Measurements from ENCODE around the gene CPNE9.

CPNE9 gene

DNA sequence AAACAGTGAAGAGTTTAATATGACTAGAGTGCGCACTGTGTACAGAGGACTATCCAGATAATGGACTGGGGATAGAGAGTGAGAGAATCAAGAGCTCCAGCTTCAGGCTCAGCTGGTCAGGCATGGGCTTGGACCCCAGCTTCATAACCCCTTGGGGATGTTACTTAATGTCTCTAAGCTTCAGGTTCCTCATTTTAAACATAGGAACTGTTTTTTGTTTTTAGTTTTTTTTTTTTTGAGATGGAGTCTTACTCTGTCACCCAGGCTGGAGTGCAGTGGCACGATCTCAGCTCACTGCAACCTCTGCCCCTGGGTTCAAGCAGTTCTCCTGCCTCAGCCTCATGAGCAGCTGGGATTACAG, 18.0 kb downstream of the CPNE9 start:
- Histone ChIP-seq H3K9ac (ENCODE audit: low read depth, low read length) (no peak overlapping the region), H3K9me3 (ENCODE audit: control insufficient read depth, insufficient read depth, low read length) (no peaks in the 10 kb centered on the region), H3K4me1 (ENCODE audit: control insufficient read depth, insufficient read depth, low read length) (peaks cover 2% of the 10 kb centered on the region), H3K36me3 (ENCODE audit: control insufficient read depth, insufficient read depth, low read length) (no peaks in the 10 kb centered on the region), H3K4me3 (ENCODE audit: low read depth, low read length) (no peak overlapping the region), H3K27me3 (ENCODE audit: control insufficient read depth, insufficient read depth, low read length) (no peaks in the 10 kb centered on the region)

DNA sequence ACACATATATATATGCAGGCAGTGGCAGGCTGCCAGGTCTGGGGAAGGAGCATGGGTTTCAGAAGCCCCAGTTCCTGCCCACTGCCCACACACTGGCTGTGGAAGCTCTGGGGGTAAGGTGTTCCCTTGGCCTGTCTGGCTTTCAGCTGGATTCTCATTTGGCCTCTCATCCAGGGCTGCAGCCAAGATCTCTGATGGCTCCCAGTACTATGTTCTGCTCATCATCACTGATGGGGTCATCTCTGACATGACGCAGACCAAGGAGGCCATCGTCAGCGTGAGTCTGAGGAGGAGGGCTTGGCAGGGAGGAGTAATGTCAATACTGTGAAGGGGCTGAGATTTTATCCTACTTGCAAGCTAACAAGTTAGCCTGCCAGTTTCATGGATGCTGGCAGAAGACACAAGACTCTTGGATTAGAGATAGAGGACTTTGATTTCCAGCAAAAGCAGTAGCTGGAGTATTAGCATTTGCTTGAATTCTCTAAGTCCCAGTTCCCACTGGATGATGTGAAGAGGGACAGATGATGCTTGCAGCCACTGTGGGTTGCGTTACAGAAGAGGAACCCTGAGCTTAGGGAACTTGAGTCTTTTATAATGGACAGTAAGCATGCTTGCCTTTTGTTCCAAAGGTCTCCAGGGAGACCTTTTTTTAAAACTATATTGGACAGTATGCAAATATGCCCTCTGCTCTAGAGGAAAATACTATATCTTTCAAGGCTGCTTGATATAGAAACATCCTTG, 22.3 kb downstream of the CPNE9 start:
- H3K4me1 ChIP-seq (ENCODE audit: control insufficient read depth, insufficient read depth, low read length): peaks cover 2% of the 10 kb centered on the region
- no peaks in the 10 kb centered on the region for H3K36me3 ChIP-seq (ENCODE audit: control insufficient read depth, insufficient read depth, low read length)
- H3K4me3 ChIP-seq (ENCODE audit: low read depth, low read length): no peak overlapping the region
- no peaks in the 10 kb centered on the region for H3K9me3 ChIP-seq (ENCODE audit: control insufficient read depth, insufficient read depth, low read length)
- no peaks in the 10 kb centered on the region for H3K27me3 ChIP-seq (ENCODE audit: control insufficient read depth, insufficient read depth, low read length)
- no peak overlapping the region for H3K9ac ChIP-seq (ENCODE audit: low read depth, low read length)

DNA sequence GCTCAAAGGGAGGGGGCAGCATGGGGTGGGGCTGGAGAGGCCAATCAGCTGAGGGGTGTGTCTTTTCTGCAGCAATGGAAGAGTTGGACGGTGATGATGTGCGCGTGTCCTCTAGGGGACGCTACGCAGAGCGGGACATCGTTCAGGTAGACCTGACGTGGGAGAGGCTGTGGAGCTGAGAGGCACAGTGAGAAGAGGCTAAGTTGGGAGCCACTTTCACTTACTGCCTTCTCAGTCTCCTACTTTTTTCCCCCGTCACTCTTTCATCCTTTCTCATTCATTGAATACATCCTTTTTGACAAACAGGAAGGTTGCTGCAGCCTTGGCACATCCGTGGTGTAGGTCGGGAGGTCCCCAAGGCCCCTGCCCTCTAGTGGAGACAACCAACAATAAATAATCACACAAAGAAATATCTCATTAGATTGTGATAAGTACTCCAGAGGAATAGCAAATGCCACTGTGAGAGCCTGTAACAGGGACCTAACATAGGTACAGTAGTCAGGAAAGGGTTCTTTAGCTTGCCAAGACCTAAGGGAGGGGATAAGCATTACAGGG, 23.5 kb downstream of the CPNE9 start:
- peak overlapping the region; percentile 39 for H3K4me3 ChIP-seq (ENCODE audit: low read depth, low read length)
- peaks cover 2% of the 10 kb centered on the region for H3K4me1 ChIP-seq (ENCODE audit: control insufficient read depth, insufficient read depth, low read length)
- H3K36me3 ChIP-seq (ENCODE audit: control insufficient read depth, insufficient read depth, low read length): no peaks in the 10 kb centered on the region

DNA sequence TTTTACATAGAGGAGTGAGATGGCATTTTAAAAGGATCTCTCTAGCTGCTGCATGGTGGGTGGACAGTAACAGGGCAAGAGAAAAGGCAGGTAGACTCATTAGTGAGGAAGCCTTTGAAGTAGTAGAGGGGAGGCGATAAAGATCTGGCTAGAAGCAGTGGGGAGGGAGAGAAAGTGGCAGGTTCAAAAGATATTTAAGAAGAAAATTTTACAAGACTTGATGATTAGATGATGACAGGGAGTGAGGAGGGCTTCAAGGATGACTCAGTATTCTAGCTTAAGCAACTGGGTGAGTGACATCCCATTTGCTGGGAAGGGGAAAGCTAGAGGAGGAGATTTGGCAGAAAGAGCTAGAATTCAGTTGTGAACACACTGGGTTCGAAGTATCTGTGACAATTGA, 24.1 kb downstream of the CPNE9 start:
- Histone ChIP-seq H3K9me3 (ENCODE audit: control insufficient read depth, insufficient read depth, low read length) (no peaks in the 10 kb centered on the region), H3K4me3 (ENCODE audit: low read depth, low read length) (no peak overlapping the region), H3K4me1 (ENCODE audit: control insufficient read depth, insufficient read depth, low read length) (peaks cover 5% of the 10 kb centered on the region), H3K36me3 (ENCODE audit: control insufficient read depth, insufficient read depth, low read length) (no peaks in the 10 kb centered on the region), H3K27me3 (ENCODE audit: control insufficient read depth, insufficient read depth, low read length) (no peaks in the 10 kb centered on the region), H3K9ac (ENCODE audit: low read depth, low read length) (no peak overlapping the region)

More for the DNA sequence above, 23.5 kb downstream of the CPNE9 start:
- Histone ChIP-seq H3K9me3 (ENCODE audit: control insufficient read depth, insufficient read depth, low read length) (no peaks in the 10 kb centered on the region), H3K9ac (ENCODE audit: low read depth, low read length) (no peak overlapping the region), H3K27me3 (ENCODE audit: control insufficient read depth, insufficient read depth, low read length) (no peaks in the 10 kb centered on the region)

DNA sequence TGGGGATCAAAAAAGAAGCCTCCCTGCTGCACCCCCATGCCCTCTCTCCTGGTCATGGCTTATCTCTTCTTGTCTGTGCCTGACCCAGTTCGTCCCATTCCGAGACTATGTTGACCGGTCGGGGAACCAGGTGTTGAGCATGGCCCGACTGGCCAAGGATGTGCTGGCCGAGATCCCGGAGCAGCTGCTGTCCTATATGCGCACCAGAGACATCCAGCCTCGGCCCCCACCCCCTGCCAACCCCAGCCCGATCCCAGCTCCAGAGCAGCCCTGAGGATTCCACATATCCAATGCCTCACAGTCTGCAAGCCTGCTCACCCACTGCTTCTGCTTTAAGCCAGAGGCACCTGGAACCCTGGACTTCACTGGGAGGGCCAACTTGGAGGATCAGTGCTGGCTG, 25.8 kb downstream of the CPNE9 start:
- H3K4me1 ChIP-seq (ENCODE audit: control insufficient read depth, insufficient read depth, low read length): peaks cover 4% of the 10 kb centered on the region
- no peaks in the 10 kb centered on the region for H3K27me3 ChIP-seq (ENCODE audit: control insufficient read depth, insufficient read depth, low read length)
- peaks cover under 1% of the 10 kb centered on the region for H3K36me3 ChIP-seq (ENCODE audit: control insufficient read depth, insufficient read depth, low read length)
- no peaks in the 10 kb centered on the region for H3K9me3 ChIP-seq (ENCODE audit: control insufficient read depth, insufficient read depth, low read length)
- H3K4me3 ChIP-seq (ENCODE audit: low read depth, low read length): no peak overlapping the region
- no peak overlapping the region for H3K9ac ChIP-seq (ENCODE audit: low read depth, low read length)

DNA sequence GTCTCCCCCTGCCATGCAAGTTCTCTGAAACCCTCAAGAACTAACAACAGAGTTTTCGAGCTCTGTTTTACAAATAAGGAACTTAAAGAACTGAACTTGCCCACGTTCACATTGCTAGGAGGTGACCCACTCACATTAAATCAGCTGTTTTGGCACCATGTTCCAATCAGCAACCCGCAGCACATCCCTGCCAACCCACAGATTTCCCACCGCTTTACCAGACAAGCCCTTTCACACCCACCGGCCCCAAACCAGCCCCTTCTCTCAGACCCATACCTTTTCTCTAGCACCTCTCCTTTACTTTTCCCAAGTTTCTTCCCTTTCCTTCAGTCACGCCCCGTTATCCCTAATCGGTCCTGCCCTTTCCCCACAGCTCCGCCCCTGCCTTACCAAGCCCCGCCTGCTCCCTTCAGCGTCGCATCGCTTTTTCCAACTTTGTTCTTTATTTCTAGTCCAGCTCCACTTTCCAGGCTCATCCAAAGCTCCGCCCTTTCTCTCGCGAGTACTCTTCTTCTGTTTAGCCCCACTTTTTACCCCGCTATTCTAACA, 27.1 kb downstream of the CPNE9 start:
- H3K27me3 ChIP-seq (ENCODE audit: control insufficient read depth, insufficient read depth, low read length): no peaks in the 10 kb centered on the region
- H3K4me1 ChIP-seq (ENCODE audit: control insufficient read depth, insufficient read depth, low read length): peaks cover 4% of the 10 kb centered on the region
- H3K9me3 ChIP-seq (ENCODE audit: control insufficient read depth, insufficient read depth, low read length): no peaks in the 10 kb centered on the region
- H3K36me3 ChIP-seq (ENCODE audit: control insufficient read depth, insufficient read depth, low read length): peaks cover 9% of the 10 kb centered on the region
- peak overlapping the region; percentile 40 for H3K9ac ChIP-seq (ENCODE audit: low read depth, low read length)
- peak overlapping the region; percentile 61 for H3K4me3 ChIP-seq (ENCODE audit: low read depth, low read length)

DNA sequence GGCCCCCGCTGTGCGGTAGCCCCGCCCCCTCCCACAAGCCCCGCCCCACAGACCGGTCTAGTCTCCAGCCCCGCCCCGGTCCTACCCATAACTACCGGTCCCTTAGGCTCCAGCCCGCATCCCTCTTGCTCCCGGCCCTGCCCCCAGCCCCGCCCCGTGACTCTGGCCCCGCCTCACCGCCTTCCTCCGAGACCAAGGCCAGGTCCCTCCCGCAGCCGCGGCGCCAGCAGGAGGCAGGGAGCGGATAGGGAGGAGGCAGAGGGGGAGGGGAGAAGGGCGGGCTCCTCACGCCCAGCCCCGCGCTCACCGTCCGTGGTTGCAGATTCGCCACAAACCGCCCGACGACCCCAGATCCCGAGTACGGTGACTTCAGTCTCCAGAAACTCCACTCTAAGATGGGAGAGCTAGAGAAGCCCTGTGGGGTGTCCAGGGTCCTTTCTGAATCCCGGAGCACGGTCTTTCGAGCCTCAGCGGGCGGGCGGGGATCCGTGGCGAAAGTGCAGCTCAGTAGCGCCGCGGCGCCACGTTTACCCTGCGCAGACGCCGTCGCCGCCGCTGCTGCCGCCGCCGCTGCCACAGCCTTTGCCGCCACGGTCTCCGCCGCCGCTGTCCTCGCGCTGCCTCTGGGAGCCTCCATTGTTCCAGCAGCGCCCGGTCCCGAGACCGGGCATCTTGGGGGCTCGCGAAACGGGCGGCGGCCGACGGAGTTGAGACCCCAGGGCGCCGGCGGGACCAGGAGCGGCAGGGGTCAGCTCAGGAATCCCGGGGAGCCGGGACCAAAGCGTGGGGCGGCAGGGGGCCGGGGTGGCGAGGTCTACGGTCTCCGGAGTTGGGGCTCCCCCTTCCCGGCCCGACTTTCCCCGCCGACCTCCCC, 27.8 kb downstream of the CPNE9 start, which contains the start of gene BRPF1:
Gene BRPF1 (plus strand): TSS at position 530 of the 874 bp plus-strand sequence. CDS start 2,406 bp downstream, outside the sequence.
- H3K4me1 ChIP-seq (ENCODE audit: control insufficient read depth, insufficient read depth, low read length): peaks cover 4% of the 10 kb centered on the region
- H3K36me3 ChIP-seq (ENCODE audit: control insufficient read depth, insufficient read depth, low read length): peaks cover 11% of the 10 kb centered on the region
- H3K27me3 ChIP-seq (ENCODE audit: control insufficient read depth, insufficient read depth, low read length): no peaks in the 10 kb centered on the region
- peak within 1 kb of the TSS; percentile 88 for H3K4me3 ChIP-seq (ENCODE audit: low read depth, low read length)
- H3K9me3 ChIP-seq (ENCODE audit: control insufficient read depth, insufficient read depth, low read length): no peaks in the 10 kb centered on the region
- H3K9ac ChIP-seq (ENCODE audit: low read depth, low read length): peak within 1 kb of the TSS; percentile 100

DNA sequence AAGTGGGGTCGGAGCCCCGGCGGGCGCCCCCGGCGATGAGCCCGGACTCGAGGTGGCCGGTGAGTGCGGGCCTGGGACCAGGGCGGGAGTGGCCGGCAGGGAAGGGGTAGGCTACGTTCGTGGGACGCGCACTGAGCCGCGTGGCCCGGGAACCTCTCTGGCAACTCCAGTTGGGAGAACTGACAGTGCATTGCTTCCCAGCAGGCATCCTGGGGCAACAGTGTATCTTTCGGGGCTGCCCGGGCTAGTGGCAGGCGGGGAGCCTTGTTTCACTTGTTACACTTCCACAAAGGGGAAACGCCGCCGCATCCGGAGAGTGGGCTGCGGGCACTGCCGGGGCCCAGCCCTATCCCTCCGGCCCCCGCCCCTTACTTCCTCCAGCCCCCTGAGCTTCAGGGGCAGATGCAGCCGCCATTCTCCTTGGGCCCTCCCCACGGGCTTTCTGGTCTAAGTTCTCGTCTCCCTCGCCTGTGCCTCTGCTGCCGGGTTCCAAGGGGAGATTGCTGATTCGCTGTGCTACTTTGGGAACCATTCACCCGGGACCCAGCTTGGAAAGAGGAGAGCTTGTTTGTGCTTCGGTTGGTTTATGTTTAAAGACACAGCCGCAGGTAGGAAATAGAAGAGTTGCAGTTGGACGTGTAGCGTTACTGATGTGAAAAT, 28.6 kb downstream of the CPNE9 start:
- Histone ChIP-seq H3K36me3 (ENCODE audit: control insufficient read depth, insufficient read depth, low read length) (peaks cover 18% of the 10 kb centered on the region), H3K9me3 (ENCODE audit: control insufficient read depth, insufficient read depth, low read length) (no peaks in the 10 kb centered on the region), H3K4me1 (ENCODE audit: control insufficient read depth, insufficient read depth, low read length) (peaks cover 4% of the 10 kb centered on the region), H3K4me3 (ENCODE audit: low read depth, low read length) (peak overlapping the region; percentile 88), H3K27me3 (ENCODE audit: control insufficient read depth, insufficient read depth, low read length) (no peaks in the 10 kb centered on the region), H3K9ac (ENCODE audit: low read depth, low read length) (peak overlapping the region; percentile 100)

DNA sequence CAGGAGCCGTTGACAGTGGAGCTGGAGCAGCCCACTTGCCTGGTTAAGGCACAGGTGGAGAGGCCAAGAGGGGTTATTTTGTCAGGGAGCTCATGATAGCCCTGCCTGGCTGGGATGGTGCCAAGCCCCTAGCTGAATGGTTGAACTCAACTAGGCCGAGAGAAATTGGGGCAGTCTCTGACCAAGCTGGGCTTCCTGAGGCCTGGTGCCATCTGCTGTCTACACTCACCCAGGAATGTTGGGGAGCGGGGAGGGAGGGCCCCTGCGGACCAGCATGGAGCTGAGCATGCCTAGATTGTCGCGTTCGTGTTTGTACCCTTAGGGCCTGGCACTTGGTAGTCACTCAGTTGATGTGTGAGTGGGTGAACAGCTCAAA, 29.1 kb downstream of the CPNE9 start:
- Histone ChIP-seq H3K9me3 (ENCODE audit: control insufficient read depth, insufficient read depth, low read length) (no peaks in the 10 kb centered on the region), H3K4me1 (ENCODE audit: control insufficient read depth, insufficient read depth, low read length) (peaks cover 4% of the 10 kb centered on the region), H3K9ac (ENCODE audit: low read depth, low read length) (peak overlapping the region; percentile 60), H3K36me3 (ENCODE audit: control insufficient read depth, insufficient read depth, low read length) (peaks cover 22% of the 10 kb centered on the region), H3K27me3 (ENCODE audit: control insufficient read depth, insufficient read depth, low read length) (no peaks in the 10 kb centered on the region), H3K4me3 (ENCODE audit: low read depth, low read length) (peak overlapping the region; percentile 88)

DNA sequence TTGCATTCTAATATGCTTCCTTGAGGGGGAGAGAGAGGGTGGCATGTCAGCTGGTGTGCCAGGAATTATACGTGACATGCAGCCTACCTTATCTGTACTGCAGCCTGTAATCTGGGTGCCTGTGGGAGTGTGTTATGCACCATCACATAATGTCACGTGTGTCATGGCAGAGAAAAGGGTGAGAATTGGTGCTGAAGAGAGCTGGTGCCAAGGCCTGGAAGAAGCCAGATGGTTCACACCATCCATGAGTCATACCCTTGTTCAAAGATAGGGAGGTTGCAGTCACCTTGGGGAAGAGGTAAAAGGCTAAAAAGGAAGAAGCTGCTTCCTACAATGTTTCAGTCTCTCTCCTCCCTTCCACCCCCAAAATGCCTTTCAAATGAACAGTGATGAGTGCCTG, 33.2 kb downstream of the CPNE9 start:
- Histone ChIP-seq H3K9ac (ENCODE audit: low read depth, low read length) (no peak overlapping the region), H3K27me3 (ENCODE audit: control insufficient read depth, insufficient read depth, low read length) (no peaks in the 10 kb centered on the region), H3K36me3 (ENCODE audit: control insufficient read depth, insufficient read depth, low read length) (peaks cover 57% of the 10 kb centered on the region), H3K9me3 (ENCODE audit: control insufficient read depth, insufficient read depth, low read length) (no peaks in the 10 kb centered on the region), H3K4me3 (ENCODE audit: low read depth, low read length) (no peak overlapping the region), H3K4me1 (ENCODE audit: control insufficient read depth, insufficient read depth, low read length) (peaks cover 4% of the 10 kb centered on the region)

DNA sequence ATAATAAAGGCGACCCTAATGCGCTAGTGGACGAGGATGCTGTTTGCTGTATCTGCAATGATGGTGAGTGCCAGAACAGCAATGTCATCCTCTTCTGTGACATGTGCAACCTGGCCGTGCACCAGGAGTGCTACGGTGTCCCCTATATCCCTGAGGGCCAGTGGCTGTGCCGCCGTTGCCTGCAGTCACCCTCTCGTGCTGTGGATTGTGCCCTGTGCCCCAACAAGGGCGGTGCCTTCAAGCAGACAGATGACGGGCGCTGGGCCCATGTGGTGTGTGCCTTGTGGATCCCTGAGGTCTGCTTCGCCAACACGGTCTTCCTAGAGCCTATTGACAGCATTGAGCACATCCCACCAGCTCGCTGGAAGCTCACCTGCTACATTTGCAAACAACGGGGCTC, 35.5 kb downstream of the CPNE9 start:
- H3K9ac ChIP-seq (ENCODE audit: low read depth, low read length): no peak overlapping the region
- peaks cover 78% of the 10 kb centered on the region for H3K36me3 ChIP-seq (ENCODE audit: control insufficient read depth, insufficient read depth, low read length)

More for the DNA sequence above, 35.5 kb downstream of the CPNE9 start:
- no peaks in the 10 kb centered on the region for H3K27me3 ChIP-seq (ENCODE audit: control insufficient read depth, insufficient read depth, low read length)
- H3K4me1 ChIP-seq (ENCODE audit: control insufficient read depth, insufficient read depth, low read length): no peaks in the 10 kb centered on the region
- H3K4me3 ChIP-seq (ENCODE audit: low read depth, low read length): no peak overlapping the region
- no peaks in the 10 kb centered on the region for H3K9me3 ChIP-seq (ENCODE audit: control insufficient read depth, insufficient read depth, low read length)
